ENCODE results near the gene COL23A1.

COL23A1 gene

GRCh38 chr5:178396796-178397720 is 193.1 kb downstream of the COL23A1 start:
- H3K27ac ChIP-seq: no peak overlapping the region
- H3K4me1 ChIP-seq: no peaks in the 10 kb centered on the region
- no peak for DNase-seq
- no peak for TF ChIP-seq CTCF (IDR thresholded peaks at IDR 0.05)
- no peaks in the 10 kb centered on the region for H3K9me3 ChIP-seq
- peaks cover 0 to 21% of the 10 kb centered on the region in 2 donors for H3K27me3 ChIP-seq
- no peaks in the 10 kb centered on the region for H3K36me3 ChIP-seq
- intact Hi-C loops (cut with DNase I; ENCODE audit: low total_unique reads): no loop called here
- H3K4me3 ChIP-seq: no peak overlapping the region

GRCh38 chr5:178394074-178394473 is 196.1 kb downstream of the COL23A1 start:
- Histone ChIP-seq H3K4me3 (no peak overlapping the region), H3K27ac (no peak overlapping the region), H3K36me3 (no peaks in the 10 kb centered on the region), H3K9me3 (no peaks in the 10 kb centered on the region), H3K4me1 (no peaks in the 10 kb centered on the region), H3K27me3 (peaks cover 0 to 26% of the 10 kb centered on the region in 2 donors)
- no peak for DNase-seq
- intact Hi-C loops (cut with DNase I; ENCODE audit: low total_unique reads): no loop called here
- TF ChIP-seq CTCF (IDR thresholded peaks at IDR 0.05): no peak

GRCh38 chr5:178392931-178393394 is 197.2 kb downstream of the COL23A1 start:
- Histone ChIP-seq H3K27ac (no peak overlapping the region), H3K9me3 (no peaks in the 10 kb centered on the region), H3K4me3 (no peak overlapping the region), H3K36me3 (no peaks in the 10 kb centered on the region), H3K4me1 (no peaks in the 10 kb centered on the region), H3K27me3 (peaks cover 0 to 24% of the 10 kb centered on the region in 2 donors)
- DNase-seq: no peak
- intact Hi-C loops (cut with DNase I; ENCODE audit: low total_unique reads): no loop called here
- TF ChIP-seq CTCF (IDR thresholded peaks at IDR 0.05): no peak

- H3K36me3 ChIP-seq: no peaks in the 10 kb centered on the region
- DNase-seq: no peak
- no peaks in the 10 kb centered on the region for H3K9me3 ChIP-seq
- peaks cover 0 to 24% of the 10 kb centered on the region in 2 donors for H3K27me3 ChIP-seq
- no peak overlapping the region for H3K4me3 ChIP-seq
- TF ChIP-seq CTCF (IDR thresholded peaks at IDR 0.05): no peak
- no peak overlapping the region for H3K27ac ChIP-seq
- intact Hi-C loops (cut with DNase I; ENCODE audit: low total_unique reads): no loop called here
- no peaks in the 10 kb centered on the region for H3K4me1 ChIP-seq
These were observed 197.8 kb downstream of the COL23A1 start for GRCh38 chr5:178392386-178392785.

- H3K9me3 ChIP-seq: no peaks in the 10 kb centered on the region
- no peak for TF ChIP-seq CTCF (IDR thresholded peaks at IDR 0.05)
- DNase-seq: no peak
- no peak overlapping the region for H3K27ac ChIP-seq
- intact Hi-C loops (cut with DNase I; ENCODE audit: low total_unique reads): no loop called here
- no peak overlapping the region for H3K4me3 ChIP-seq
- peaks cover 0 to 27% of the 10 kb centered on the region in 2 donors for H3K27me3 ChIP-seq
- H3K36me3 ChIP-seq: no peaks in the 10 kb centered on the region
- no peaks in the 10 kb centered on the region for H3K4me1 ChIP-seq
These were observed 198.7 kb downstream of the COL23A1 start for GRCh38 chr5:178391480-178391879.

Measured in tibial artery (tissue), 4 donors.